ENCODE data around the gene NPR1.
"Not testable (repeated sequence)": the region's sequence is repeated elsewhere in the genome, so short reads cannot be mapped to it uniquely, and the experiment has no call there.

Gene NPR1

GRCh38 chr1:153683854-153684253, 5.4 kb downstream of the NPR1 start:
- DNase-seq: no peak

GRCh38 chr1:153684892-153685291, 6.4 kb downstream of the NPR1 start:
- DNase-seq: no peak

- no peak for DNase-seq
Measured at GRCh38 chr1:153685544-153686340, 7.3 kb downstream of the NPR1 start.

GRCh38 chr1:153687346-153688125, 9.0 kb downstream of the NPR1 start:
- no peak for DNase-seq

GRCh38 chr1:153688276-153688675, 9.8 kb downstream of the NPR1 start:
- no peak for DNase-seq

GRCh38 chr1:153688736-153689328, 10.3 kb downstream of the NPR1 start:
- no peak for DNase-seq

GRCh38 chr1:153693466-153693865, 15.0 kb downstream of the NPR1 start:
- DNase-seq: no peak

- no peak for DNase-seq
Measured at GRCh38 chr1:153696741-153697140, 18.3 kb downstream of the NPR1 start.

- no peak for DNase-seq
Measured at GRCh38 chr1:153697191-153698019, 18.9 kb downstream of the NPR1 start.

- DNase-seq: no peak
Measured at GRCh38 chr1:153698020-153698922, 19.8 kb downstream of the NPR1 start.

- no peak for DNase-seq
Measured at GRCh38 chr1:153698923-153699714, 20.6 kb downstream of the NPR1 start.

- DNase-seq: no peak
Measured at GRCh38 chr1:153699768-153700167, 21.3 kb downstream of the NPR1 start.

GRCh38 chr1:153705484-153705883, 27.0 kb downstream of the NPR1 start:
- DNase-seq: no peak

- no peak for DNase-seq
Measured at GRCh38 chr1:153711026-153711425, 32.5 kb downstream of the NPR1 start.

- DNase-seq: not testable (repeated sequence)
Measured at GRCh38 chr1:153716211-153716610, 37.7 kb downstream of the NPR1 start.

- no peak for DNase-seq
Measured at GRCh38 chr1:153717330-153717729, 38.8 kb downstream of the NPR1 start.

- no peak for DNase-seq
Measured at GRCh38 chr1:153723687-153724086, 45.2 kb downstream of the NPR1 start.

- not testable (repeated sequence) for DNase-seq
Measured at GRCh38 chr1:153724634-153725033, 46.1 kb downstream of the NPR1 start.

GRCh38 chr1:153727463-153728304, 49.2 kb downstream of the NPR1 start, which contains the start of gene INTS3:
Gene INTS3 (plus strand): TSS chr1:153728050. CDS start chr1:153728635, 585 bp downstream.
- peak; percentile 100 for DNase-seq

All from DMS153 (cell line).